Naive B cell (primary cell): ENCODE data around the gene PRAMEF9. TPM values are rescaled to one million over a fixed set of nuclear protein-coding genes. Genes with fewer than 3 reads are reported as not detected.
"Not testable (repeated sequence)": the region's sequence is repeated elsewhere in the genome, so short reads cannot be mapped to it uniquely, and the experiment has no call there.

Source experiments
- ATAC-seq, 2 donors: fragments of 150-1000 bp; cut with Tn5 transposase; 2 replicates each; pipeline ENCODE4 v1.10.0; 2021; ENCODE audit warnings: low read depth in 2 of 2, mild to moderate bottlenecking in 2 of 2, moderate library complexity in 2 of 2
- DNase-seq: peaks from one replicate; pipeline ENCODE4 v3.0.0; 2022
- H3K27ac Mint-ChIP-seq, 6 donors: one replicate each; pipeline ENCODE4 v1.8.0; 2020 to 2022; ENCODE audit warnings: mild to moderate bottlenecking in 6 of 6, mixed read lengths in 6 of 6, moderate library complexity in 5 of 6, inconsistent platforms in 2 of 6
- H3K27me3 Mint-ChIP-seq, 3 donors: one replicate each; pipeline ENCODE4 v1.8.0; 2021 to 2022; ENCODE audit warnings: mixed read lengths in 3 of 3, mild to moderate bottlenecking in 1 of 3
- H3K36me3 Mint-ChIP-seq, 2 donors: one replicate each; pipeline ENCODE4 v1.8.0; 2020 to 2022; ENCODE audit warnings: mixed read lengths in 2 of 2, inconsistent platforms in 1 of 2, mild to moderate bottlenecking in 1 of 2
- H3K4me1 Mint-ChIP-seq, 3 donors: one replicate each; pipeline ENCODE4 v1.8.0; 2020 to 2022; ENCODE audit warnings: mixed read lengths in 3 of 3, inconsistent platforms in 1 of 3, mild to moderate bottlenecking in 1 of 3, moderate library complexity in 1 of 3
- H3K4me3 Mint-ChIP-seq, 8 donors: one replicate each; pipeline ENCODE4 v1.8.0; 2020 to 2022; ENCODE audit warnings: mild to moderate bottlenecking in 8 of 8, mixed read lengths in 8 of 8, moderate library complexity in 8 of 8, inconsistent platforms in 2 of 8
- H3K9me3 Mint-ChIP-seq, 7 donors: one replicate each; pipeline ENCODE4 v1.8.0; 2020 to 2022; ENCODE audit warnings: mixed read lengths in 7 of 7, mild to moderate bottlenecking in 5 of 7, inconsistent platforms in 2 of 7, moderate library complexity in 1 of 7
- polyA plus RNA-seq, 6 donors: library from polyadenylated mRNA; unstranded; fragments of 300-500 nt; fragmentation: Illumina TruSeq; gene quantifications; one replicate each; pipeline ENCODE4 v1.2.3, GENCODE V29; 2021; ENCODE audit warnings: low read depth in 6 of 6

PRAMEF9 gene
- not detected for polyA plus RNA-seq

DNA sequence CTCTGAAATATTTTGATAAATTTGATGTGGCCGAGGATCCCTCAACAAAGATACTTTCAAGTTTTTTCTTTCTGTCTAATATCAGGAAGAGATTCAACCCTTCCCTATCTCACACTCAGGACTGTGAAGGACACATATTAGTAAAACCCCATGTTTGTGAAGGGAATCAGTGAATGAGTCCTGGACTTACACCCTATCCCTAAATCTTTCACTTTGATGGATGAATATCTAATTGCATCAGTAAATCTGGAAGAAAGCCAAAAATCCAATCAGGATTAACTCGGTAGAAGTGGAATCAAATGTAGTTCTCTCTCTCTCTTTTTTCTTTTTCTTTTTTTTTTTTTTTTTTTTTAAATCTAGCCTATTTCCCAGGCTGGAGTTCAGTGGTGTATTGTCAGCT lies at the start of gene PRAMEF9:
PRAMEF9 (plus strand) TSS at position 301 of the 400 bp plus-strand sequence. CDS start 3,433 bp downstream, outside the sequence.
- H3K36me3 Mint-ChIP-seq, ATAC-seq, H3K4me3 Mint-ChIP-seq, H3K27ac Mint-ChIP-seq, DNase-seq, H3K4me1 Mint-ChIP-seq, H3K27me3 Mint-ChIP-seq, H3K9me3 Mint-ChIP-seq: not testable (repeated sequence)

DNA sequence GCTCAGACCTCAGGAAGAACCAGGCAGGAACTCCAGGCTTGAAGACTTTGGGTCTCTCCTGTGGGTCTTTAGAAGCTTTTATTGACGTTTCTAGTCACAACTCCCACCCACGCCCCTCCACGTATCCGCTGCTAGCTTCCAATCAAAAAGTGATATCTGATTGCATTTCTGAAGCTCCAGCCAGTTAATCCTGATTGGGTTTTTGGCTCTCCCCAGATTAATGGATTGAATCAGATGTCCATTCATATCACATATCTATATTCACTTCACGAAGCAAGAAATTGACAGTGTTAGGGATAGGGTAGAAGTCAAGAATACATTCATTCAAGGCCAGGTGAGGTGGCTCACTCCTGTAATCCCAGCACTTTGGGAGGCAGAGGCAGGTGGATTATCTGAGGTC lies 15.7 kb upstream of the PRAMEF9 start, which contains the start of gene PRAMEF26:
PRAMEF26 (minus strand) TSS at position 101 of the 400 bp plus-strand sequence. CDS start 2,914 bp downstream, outside the sequence.
- H3K4me3 Mint-ChIP-seq, H3K27ac Mint-ChIP-seq, H3K9me3 Mint-ChIP-seq, H3K4me1 Mint-ChIP-seq, DNase-seq, ATAC-seq, H3K27me3 Mint-ChIP-seq, H3K36me3 Mint-ChIP-seq: not testable (repeated sequence)

DNA sequence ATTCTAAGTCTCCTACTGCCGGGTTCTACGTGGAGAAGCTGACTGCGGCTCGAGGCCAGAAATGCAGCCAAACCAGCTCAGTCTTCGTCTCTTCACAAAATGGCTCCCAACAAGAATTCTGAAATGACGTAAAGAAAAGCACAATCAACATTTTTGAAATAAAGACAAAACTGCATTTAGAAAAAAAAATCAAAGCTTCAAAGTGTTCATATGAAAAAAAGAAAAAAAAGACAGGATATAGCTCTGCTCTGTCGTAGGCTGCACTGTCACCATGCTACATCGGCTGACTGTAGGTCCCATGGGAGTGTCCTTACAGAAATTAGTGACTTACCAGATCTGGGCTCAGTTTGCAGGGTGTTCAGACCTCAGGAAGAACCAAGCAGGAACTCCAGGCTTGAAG lies 6.1 kb upstream of the PRAMEF9 start, which contains the start of gene HNRNPCL4:
HNRNPCL4 (minus strand) TSS at position 101 of the 400 bp plus-strand sequence. CDS start 164 bp downstream, outside the sequence.
- not testable (repeated sequence) for DNase-seq, H3K27me3 Mint-ChIP-seq, H3K4me1 Mint-ChIP-seq, H3K9me3 Mint-ChIP-seq, H3K36me3 Mint-ChIP-seq, H3K27ac Mint-ChIP-seq, ATAC-seq, H3K4me3 Mint-ChIP-seq

DNA sequence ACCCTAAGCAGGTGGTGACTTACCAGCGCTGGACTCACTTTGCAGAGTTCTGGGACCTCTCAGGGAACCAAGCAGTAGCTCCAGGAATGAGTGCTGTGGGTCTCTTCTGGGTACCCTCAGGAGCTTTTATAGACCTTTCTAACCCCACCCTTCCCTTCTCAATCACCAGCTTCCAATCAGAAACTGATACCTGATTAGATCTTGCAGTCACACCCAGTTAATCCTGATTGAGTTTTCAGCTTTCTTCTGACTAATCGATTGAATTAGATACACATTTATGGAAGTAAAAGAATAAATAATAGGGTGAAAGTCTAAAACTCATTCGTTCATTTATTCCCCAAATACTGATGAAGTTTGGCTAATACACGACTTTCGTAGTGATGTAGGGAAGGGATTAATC lies 29.7 kb downstream of the PRAMEF9 start, which contains the start of gene PRAMEF13:
PRAMEF13 (minus strand) TSS at position 101 of the 400 bp plus-strand sequence. CDS start 1,820 bp downstream, outside the sequence.
- not testable (repeated sequence) for H3K36me3 Mint-ChIP-seq, H3K27me3 Mint-ChIP-seq, H3K4me3 Mint-ChIP-seq, H3K4me1 Mint-ChIP-seq, H3K27ac Mint-ChIP-seq, H3K9me3 Mint-ChIP-seq, DNase-seq, ATAC-seq

DNA sequence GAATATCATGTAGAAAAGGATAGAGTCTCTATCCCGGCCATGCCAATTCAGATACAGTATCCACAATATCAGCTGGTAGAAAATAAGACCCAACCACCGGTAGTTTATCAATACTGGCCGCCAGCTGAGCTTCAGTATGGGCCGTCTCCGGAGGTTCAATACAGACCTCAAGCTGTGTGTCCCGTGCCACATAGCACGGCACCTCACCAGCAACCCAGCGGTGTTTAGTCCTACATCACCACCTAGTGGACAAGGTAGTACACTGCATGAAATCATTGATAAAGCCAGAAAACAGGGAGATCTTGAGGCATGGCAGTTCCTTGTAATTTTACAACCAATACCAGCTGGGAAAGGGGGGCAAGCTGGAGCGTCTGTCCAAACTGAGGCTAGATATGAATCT lies 37.1 kb downstream of the PRAMEF9 start:
- not testable (repeated sequence) for H3K27me3 Mint-ChIP-seq, H3K4me1 Mint-ChIP-seq, H3K27ac Mint-ChIP-seq, DNase-seq, H3K36me3 Mint-ChIP-seq, ATAC-seq, H3K9me3 Mint-ChIP-seq, H3K4me3 Mint-ChIP-seq

DNA sequence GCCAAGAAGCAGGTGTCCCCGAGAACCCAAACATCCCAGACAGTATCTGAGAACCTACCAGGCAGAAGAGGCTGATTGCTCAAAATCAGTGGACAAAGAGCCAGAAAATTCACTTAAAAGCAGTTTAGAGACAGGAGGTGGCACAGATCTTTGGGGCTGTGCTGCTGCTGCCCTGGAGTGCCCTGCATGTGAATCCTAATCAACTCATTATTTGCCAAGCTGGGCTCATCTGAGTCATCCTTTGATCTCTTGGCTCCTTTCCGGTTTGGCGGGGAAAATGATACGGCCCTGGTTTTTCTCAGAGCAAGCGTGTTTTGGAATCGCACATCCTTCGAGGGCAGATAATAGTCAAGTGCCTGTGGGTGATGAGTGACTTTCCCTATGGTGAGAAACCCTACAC lies 45.0 kb downstream of the PRAMEF9 start:
- H3K9me3 Mint-ChIP-seq, ATAC-seq, H3K27ac Mint-ChIP-seq, H3K27me3 Mint-ChIP-seq, DNase-seq, H3K36me3 Mint-ChIP-seq, H3K4me3 Mint-ChIP-seq, H3K4me1 Mint-ChIP-seq: not testable (repeated sequence)

DNA sequence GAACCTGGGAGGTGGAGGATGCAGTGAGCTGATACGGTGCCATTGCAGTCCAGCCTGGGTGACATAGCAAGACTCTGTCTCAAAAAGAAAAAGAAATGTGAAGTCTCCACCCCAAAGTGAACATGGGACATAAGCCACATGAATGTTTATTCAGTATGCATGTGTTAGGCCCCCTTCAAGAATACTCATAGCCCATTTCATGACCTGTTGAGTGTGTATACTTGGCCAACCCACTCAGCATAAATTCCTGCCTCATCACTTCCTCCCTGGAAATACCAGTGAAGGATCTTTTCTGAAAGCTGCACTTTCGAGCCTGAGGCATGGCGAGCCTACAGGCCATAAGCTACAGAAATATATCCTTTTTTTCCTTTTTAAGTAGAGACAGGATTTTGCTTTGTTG lies 47.6 kb downstream of the PRAMEF9 start:
- not testable (repeated sequence) for DNase-seq, ATAC-seq, H3K9me3 Mint-ChIP-seq, H3K4me1 Mint-ChIP-seq, H3K4me3 Mint-ChIP-seq, H3K27me3 Mint-ChIP-seq, H3K27ac Mint-ChIP-seq, H3K36me3 Mint-ChIP-seq

DNA sequence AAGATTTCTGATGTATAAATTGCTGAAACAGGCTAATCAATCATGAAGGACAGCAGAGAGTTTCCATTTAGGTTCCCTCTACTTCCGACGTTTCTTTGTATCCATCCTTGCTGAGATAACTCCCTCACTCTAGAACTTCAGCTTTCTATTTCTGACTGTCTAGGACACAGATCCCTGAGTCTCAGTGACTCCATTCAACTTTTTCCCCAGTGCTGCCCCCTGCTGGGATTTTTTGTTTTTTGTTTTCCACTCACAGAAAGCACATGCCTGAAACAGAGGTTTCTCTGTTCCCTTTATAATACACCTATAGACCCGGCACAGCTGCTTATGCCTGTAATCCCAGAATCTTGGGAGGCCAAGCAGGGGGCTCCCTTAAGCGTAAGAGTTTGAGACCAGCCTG lies 51.1 kb downstream of the PRAMEF9 start:
- not testable (repeated sequence) for H3K9me3 Mint-ChIP-seq, H3K27me3 Mint-ChIP-seq, H3K36me3 Mint-ChIP-seq, H3K4me1 Mint-ChIP-seq, H3K4me3 Mint-ChIP-seq, ATAC-seq, H3K27ac Mint-ChIP-seq, DNase-seq

DNA sequence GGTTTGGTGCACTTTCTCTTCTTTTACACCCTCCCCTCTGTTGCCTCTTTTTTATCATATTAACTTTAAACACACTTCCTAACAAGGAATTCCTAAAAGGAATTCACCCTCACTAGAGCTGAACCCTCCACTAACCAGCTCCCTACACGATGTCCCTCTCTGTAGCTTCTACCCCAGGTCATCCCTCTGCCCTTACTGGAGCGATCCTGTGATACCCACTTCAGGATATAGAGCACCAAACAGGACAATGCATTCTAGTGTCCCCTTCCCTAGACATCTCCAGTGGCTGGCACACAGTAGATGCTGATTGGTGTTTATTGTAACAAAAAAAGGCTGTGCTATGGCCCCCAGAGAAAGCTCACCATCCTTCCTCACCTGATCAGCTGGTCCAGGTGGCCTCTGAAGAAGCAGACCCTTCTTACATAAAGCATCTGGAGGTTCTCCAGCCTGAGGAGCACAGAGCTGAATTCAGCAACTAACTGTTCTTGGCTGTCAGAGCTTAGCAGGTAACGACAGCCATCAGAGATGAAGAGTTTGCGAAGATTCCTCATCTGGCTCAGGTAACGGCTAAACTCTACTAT lies 52.9 kb downstream of the PRAMEF9 start:
- DNase-seq = no peak
- Mint-ChIP-seq H3K27ac (no peak overlapping the region), H3K9me3 (peaks cover 0 to 2% (median 0%) of the 10 kb centered on the region in 7 donors), H3K36me3 (no peaks in the 10 kb centered on the region), H3K4me1 (no peaks in the 10 kb centered on the region), H3K4me3 (no peak overlapping the region), H3K27me3 (peaks cover 3 to 16% (median 6%) of the 10 kb centered on the region in 3 donors)
- ATAC-seq = no peak

DNA sequence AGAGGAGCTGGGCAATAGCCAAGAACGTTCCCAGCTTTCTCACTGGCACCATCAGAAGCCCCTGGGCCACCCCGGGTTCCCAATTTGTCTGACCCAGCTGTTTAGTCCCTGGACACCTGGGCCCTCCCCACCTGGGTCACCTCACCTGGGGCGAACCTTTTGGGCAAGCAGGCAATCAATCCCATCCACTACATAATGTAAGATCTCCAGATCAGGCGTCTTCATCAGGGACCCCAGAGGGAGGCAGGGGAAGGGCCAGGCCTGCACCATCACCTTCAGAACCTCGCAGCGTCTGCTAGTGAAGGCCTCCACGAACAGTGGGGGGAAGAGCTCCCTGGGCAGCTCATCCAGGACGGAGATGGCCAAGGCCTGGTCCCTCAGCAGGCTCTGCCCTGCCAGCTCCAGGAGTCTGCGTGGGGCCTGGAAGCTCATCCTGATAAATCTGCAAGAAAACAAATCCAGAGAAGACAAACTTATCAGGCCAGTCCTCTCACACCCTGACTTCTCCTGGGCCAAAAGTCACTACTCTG lies 54.1 kb downstream of the PRAMEF9 start, which contains the start of gene PRAMEF18:
PRAMEF18 (minus strand) TSS at position 480 of the 530 bp plus-strand sequence; CDS start at position 432, 48 bp downstream.
- ATAC-seq, DNase-seq, H3K9me3 Mint-ChIP-seq, H3K4me3 Mint-ChIP-seq, H3K27ac Mint-ChIP-seq, H3K36me3 Mint-ChIP-seq, H3K4me1 Mint-ChIP-seq: not testable (repeated sequence)
- H3K27me3 Mint-ChIP-seq = peaks cover 6 to 16% (median 6%) of the 10 kb centered on the region in 3 donors

DNA sequence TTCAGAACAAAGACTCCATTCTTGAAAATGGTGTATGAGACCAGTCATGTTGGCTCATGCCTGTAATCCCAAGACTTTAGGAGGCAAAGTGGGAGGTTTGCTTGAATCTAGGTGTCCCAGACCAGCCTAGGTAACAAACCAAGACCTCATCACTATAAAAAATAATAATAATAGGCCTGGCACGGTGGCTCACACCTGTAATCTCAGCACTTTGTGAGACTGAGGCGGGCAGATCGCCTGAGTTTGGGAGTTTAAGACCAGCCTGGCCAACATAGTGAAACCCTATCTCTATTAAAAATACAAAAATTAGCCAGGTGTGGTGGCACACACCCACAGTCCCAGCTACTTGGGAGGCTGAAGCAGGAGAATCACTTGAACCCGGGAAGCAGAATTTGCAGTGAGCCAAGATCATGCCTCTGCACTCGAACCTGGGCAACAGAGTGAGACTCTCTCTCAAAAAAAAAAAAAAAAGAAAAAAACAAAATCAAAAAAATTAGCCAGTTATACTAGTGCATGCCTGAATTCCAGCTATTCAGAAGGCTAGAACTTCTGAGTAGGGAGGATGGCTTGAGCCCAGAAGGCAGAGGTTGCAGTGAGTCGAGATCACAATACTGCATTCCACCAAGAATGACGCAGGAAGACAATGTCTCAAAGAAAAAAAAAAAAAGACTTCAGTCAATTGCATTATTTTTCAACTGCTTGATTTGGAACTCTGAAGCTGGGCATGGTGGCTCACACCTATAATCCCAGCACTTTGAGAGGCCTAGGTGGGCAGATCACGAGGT lies 55.8 kb downstream of the PRAMEF9 start:
- H3K4me3 Mint-ChIP-seq, H3K9me3 Mint-ChIP-seq, DNase-seq, H3K4me1 Mint-ChIP-seq, H3K36me3 Mint-ChIP-seq, H3K27ac Mint-ChIP-seq, ATAC-seq: not testable (repeated sequence)
- peaks cover 6 to 16% (median 14%) of the 10 kb centered on the region in 3 donors for H3K27me3 Mint-ChIP-seq

DNA sequence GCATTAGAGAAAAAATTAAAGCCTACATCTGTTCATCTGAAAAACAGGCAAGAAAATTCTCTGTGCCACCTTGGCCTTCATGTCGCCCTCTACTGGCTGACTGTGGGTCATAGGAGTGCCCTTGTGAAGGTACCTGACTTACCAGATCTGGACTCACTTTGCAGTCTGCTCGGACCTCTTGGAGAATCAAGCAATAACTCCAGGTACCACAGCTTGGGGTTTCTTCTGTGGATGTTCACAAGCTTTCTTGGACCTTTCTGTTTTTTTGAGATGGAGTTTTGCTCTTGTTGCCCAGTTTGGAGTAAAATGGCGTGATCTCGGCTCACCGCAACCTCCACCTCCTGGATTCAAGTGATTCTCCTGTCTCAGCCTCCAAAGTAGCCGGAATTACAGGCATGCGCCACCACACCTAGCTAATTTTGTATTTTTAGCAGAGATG lies 56.7 kb downstream of the PRAMEF9 start:
- Mint-ChIP-seq H3K4me1 (no peaks in the 10 kb centered on the region), H3K36me3 (no peaks in the 10 kb centered on the region), H3K27me3 (peaks cover 6 to 16% (median 14%) of the 10 kb centered on the region in 3 donors), H3K27ac (no peak overlapping the region), H3K9me3 (peaks cover 0 to 2% (median 0%) of the 10 kb centered on the region in 7 donors), H3K4me3 (no peak overlapping the region)
- DNase-seq (no peak), ATAC-seq (no peak)
